Astrocyte of the spinal cord (primary cell): ENCODE data around the gene TRPC6.

Source experiments
- DNase-seq: peaks from one replicate; pipeline ENCODE4 v3.0.0; 2011; ENCODE audit warnings: low read depth, low spot score
- H3K4me3 ChIP-seq: 2 replicates; pipeline ENCODE4 v1.5.1; 2011; ENCODE audit warnings: low read depth, mild to moderate bottlenecking, low read length, moderate library complexity
- CTCF ChIP-seq: IDR thresholded peaks from 2 replicates; pipeline ENCODE4 v1.5.1; 2012; ENCODE audit warnings: low read depth, mild to moderate bottlenecking, low read length, inconsistent platforms
- in situ Hi-C: cut with HindIII; loops from 2 replicates; pipeline ENCODE4 v1.10.0; 2017; ENCODE audit warnings: low sequenced_read_pairs

The TRPC6 gene

GRCh38 chr11:101478587-101479369, 105.0 kb downstream of the TRPC6 start:
- no peak for DNase-seq
- TF ChIP-seq CTCF, result no peak
- no peak overlapping the region for H3K4me3 ChIP-seq
- in situ Hi-C loops, result no loop called here

- DNase-seq, result no peak
- in situ Hi-C loops, result no loop called here
- H3K4me3 ChIP-seq, result no peak overlapping the region
- TF ChIP-seq CTCF, result no peak
These were observed 105.9 kb downstream of the TRPC6 start for GRCh38 chr11:101477926-101478325.

GRCh38 chr11:101476191-101476590, 107.6 kb downstream of the TRPC6 start:
- no peak for DNase-seq
- H3K4me3 ChIP-seq, result no peak overlapping the region
- in situ Hi-C loops, result no loop called here
- TF ChIP-seq CTCF, result no peak

GRCh38 chr11:101475699-101476098, 108.1 kb downstream of the TRPC6 start:
- in situ Hi-C loops, result no loop called here
- DNase-seq, result no peak
- TF ChIP-seq CTCF, result no peak
- no peak overlapping the region for H3K4me3 ChIP-seq

- H3K4me3 ChIP-seq, result no peak overlapping the region
- no peak for TF ChIP-seq CTCF
- DNase-seq, result no peak
- in situ Hi-C loops, result no loop called here
These were observed 109.1 kb downstream of the TRPC6 start for GRCh38 chr11:101474666-101475065.

GRCh38 chr11:101470881-101471520, 112.8 kb downstream of the TRPC6 start:
- TF ChIP-seq CTCF, result no peak
- no peak overlapping the region for H3K4me3 ChIP-seq
- in situ Hi-C loops, result no loop called here
- DNase-seq, result no peak
